Erythroblast (primary cell): ENCODE results near the gene CENPH.
"Not testable (repeated sequence)": the region's sequence is repeated elsewhere in the genome, so short reads cannot be mapped to it uniquely, and the experiment has no call there.

Experiments
- DNase-seq, 2 experiments: peaks; one replicate each; lab custom pipeline; 2025; lab: John Stamatoyannopoulos, UW
- GATA1 ChIP-seq: IDR thresholded peaks from 2 replicates; pipeline ENCODE4 v1.6.1; 2011; ENCODE audit warnings: low read depth, mild to moderate bottlenecking, control low read depth, low read length, moderate library complexity
- POLR2A ChIP-seq: IDR thresholded peaks from 2 replicates; pipeline ENCODE4 v1.6.1; 2011; ENCODE audit warnings: mild to moderate bottlenecking, low read length

CENPH gene

GRCh38 chr5:69219939-69220338 is 30.6 kb downstream of the CENPH start:
- DNase-seq = no peak
- no peak for TF ChIP-seq POLR2A
- TF ChIP-seq GATA1 = no peak

DNA sequence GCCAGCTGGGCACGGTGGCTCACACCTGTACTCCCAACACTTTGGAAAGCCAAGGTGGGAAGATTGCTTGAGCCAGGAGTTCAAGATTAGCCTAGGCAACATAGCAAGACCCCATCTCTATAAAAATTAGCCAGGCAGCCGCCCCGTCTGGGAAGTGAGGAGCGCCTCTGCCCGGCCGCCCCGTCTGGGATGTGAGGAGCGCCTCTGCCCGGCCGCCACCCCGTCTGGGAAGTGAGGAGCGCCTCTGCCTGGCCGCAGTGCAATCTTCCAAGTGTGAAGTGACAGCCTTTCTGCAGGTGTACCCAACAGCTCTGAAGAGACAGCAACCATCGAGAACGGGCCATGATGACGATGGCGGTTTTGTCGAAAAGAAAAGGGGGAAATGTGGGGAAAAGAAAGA is 31.0 kb downstream of the CENPH start:
- not testable (repeated sequence) for DNase-seq

DNA sequence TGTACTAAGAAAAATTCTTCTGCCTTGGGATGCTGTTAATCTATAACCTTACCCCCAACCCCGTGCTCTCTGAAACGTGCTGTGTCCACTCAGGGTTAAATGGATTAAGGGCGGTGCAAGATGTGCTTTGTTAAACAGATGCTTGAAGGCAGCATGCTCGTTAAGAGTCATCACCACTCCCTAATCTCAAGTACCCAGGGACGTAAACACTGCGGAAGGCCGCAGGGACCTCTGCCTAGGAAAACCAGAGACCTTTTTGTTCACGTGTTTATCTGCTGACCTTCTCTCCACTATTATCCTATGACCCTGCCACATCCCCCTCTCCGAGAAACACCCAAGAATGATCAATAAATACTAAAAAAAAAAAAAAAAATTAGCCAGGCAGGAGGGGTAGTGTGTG is 31.4 kb downstream of the CENPH start:
- not testable (repeated sequence) for DNase-seq

DNA sequence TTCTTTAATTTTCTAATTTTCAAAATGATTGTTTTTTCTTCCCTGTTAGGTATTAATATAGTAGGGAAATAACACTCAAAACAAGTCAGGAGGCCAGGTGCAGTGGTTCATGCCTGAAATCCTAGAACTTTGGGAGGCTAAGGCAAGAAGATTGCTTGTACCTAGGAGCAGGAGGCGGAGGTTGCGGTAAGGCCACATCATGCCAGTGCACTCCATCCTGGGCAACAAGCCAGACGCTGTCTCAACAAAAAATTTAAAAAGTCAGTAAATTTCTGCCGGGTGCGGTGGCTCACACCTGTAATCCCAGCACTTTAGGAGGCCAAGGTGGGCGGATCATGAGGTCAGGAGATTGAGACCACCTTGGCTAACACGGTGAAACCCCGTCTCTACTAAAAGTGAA is 35.1 kb downstream of the CENPH start:
- no peak for TF ChIP-seq POLR2A
- TF ChIP-seq GATA1 = no peak
- DNase-seq = no peak

DNA sequence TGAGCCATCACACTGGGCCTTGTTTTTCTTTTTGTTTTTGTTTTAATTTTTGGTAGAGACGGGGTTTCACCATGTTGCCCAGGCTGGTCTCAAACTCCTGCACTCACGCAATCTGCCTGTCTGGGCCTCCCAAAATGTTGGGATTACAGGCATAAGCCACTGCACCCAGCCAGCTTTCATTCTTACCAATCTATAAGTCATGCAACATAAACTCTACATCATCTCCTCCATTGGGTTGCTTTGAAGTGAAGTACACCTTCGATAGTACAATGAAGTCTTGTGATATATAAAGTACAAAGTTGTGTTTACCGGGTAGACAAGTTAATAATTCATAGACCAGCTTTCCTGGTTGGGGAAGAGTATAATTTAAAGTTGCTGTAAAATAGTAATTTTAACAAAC is 36.5 kb downstream of the CENPH start:
- no peak for DNase-seq
- no peak for TF ChIP-seq GATA1

- TF ChIP-seq POLR2A (no peak), GATA1 (no peak)
- DNase-seq = no peak
Measured at GRCh38 chr5:69230181-69230580, 40.8 kb downstream of the CENPH start.

GRCh38 chr5:69231281-69231680 is 41.9 kb downstream of the CENPH start:
- DNase-seq = no peak
- no peak for TF ChIP-seq POLR2A
- TF ChIP-seq GATA1 = no peak

DNA sequence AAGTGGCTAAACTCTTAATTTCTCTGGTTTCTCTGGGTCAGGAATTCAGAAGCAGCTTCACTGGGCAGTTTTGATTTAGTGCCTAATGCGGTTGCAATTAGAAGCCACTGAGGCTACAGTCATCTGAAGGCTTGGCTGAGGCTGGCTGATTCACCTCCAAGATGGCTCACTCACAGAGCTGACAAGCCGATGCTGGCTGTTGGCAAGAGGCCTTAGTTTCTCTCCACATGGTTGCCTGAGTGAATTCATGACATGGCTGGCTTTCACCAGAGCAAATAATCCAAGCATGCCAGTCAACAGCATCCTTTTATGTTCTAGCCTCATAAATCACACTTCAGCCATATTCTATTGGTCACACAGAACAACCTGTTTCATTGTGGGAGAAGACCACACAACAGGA is 42.5 kb downstream of the CENPH start:
- no peak for DNase-seq
- TF ChIP-seq GATA1 (no peak), POLR2A (no peak)

- TF ChIP-seq POLR2A = peak; percentile 86
- peak; percentile 18 for TF ChIP-seq GATA1
- peak; percentile 95 for DNase-seq
Measured at GRCh38 chr5:69234457-69235268, 45.3 kb downstream of the CENPH start, which contains the start of gene CDK7. Gene CDK7, plus strand, starts transcription at chr5:69234886. Its CDS starts 90 bp downstream, at chr5:69234976.

- DNase-seq = not testable (repeated sequence)
Measured at GRCh38 chr5:69236733-69237132, 47.4 kb downstream of the CENPH start.

DNA sequence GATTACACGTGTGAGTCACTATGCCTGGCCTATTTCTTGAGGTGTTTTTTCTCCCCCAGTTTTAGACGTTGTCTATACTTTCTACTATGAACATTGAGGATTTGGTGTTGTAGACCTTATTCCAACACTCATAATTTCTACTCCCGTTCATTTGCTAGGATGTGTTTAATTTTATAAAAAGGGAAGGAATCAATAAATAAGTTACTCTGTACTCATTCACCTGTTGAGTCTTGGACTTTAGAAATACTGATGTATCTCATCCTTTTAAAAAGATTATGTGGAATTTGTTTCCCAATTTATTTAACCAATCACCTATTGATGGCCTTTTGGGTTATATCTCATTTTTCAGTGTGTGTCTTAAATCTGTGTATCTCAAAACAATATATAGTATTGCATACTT is 48.5 kb downstream of the CENPH start:
- DNase-seq = no peak
- no peak for TF ChIP-seq GATA1
- TF ChIP-seq POLR2A = no peak

- no peak for DNase-seq
- TF ChIP-seq POLR2A (no peak), GATA1 (no peak)
Measured at GRCh38 chr5:69238760-69239251, 49.4 kb downstream of the CENPH start.

DNA sequence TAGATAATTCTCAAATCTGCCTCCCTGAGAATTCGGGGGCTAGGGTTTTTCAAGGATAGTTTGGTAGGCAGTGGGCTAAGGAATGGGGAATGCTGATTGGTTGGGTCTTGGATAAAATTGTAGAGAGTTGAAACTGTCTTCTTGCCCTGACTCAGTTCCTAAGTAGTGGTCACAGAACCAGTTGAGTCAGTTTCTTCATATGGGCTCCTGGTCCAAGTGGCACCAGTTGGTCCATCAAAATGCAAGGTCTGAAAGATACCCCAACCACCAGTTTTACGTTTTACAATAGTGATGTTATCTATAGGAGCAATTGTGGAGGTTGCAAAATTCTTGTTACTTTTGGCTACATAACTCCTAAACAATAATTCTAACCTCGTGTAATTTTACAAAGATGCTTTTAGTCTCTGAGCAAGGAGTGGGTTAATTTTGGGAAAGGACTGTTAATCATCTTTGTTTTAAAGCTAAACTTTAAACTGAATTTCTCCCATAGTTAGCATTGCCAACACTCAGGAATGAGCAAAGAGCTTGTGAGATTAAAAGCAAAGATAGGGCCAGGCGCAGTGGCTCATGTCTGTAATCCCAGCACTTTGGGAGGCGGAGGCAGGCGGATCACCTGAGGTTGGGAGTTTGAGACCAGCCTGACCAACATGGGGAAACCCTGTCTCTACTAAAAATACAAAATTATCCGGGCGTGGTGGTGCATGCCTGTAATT is 53.0 kb downstream of the CENPH start:
- no peak for TF ChIP-seq POLR2A
- no peak for TF ChIP-seq GATA1
- DNase-seq = no peak

DNA sequence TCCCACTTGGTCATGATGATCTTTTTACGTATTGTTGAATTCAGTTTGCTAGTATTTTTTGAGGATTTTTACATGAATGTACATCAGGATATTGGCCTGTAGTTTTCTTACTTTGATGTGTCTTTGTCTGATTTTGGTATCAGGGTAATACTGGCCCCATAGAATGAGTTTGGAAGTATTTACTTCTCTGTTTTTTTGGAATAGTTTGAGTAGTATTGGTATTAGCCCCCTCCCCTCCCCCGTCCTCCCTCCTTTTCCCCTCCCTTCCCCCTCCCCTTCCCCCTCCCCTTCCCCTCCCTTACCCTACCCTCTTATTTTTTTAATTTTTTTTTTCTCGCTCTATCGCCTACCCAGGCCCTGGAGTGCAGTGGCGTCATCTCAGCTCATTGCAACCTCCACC is 55.6 kb downstream of the CENPH start:
- TF ChIP-seq GATA1 = no peak
- no peak for DNase-seq

DNA sequence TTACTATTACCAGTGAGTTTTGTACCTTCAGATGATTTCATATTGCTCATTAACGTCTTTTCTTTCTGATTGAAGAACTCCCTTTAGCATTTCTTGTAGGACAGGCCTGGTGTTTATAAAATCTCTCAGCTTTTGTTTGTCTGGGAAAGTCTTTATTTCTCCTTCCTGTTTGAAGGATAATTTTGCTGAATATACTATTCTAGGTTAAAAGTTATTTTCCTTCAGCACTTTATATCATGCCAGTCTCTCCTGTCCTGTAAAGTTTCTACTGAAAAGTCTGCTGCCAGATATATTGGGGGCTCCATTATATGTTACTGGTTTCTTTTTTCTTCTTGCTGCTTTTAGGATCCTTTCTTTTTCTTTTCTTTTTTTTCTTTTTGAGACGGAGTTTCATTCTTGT is 58.6 kb downstream of the CENPH start:
- TF ChIP-seq GATA1 (no peak), POLR2A (no peak)
- no peak for DNase-seq
